H1 (cell line): ENCODE data around the gene RS1.

Source experiments
- CTCF ChIP-seq, 3 experiments: IDR thresholded peaks; 1 replicate in 2 of 3; 2 replicates in 1 of 3; pipeline versions ENCODE4 v1.5.1 to v1.6.1; 2011; ENCODE audit warnings: low read length in 3 of 3, mild to moderate bottlenecking in 3 of 3, inconsistent platforms in 2 of 3, low read depth in 1 of 3, moderate library complexity in 1 of 3; ENCODE audit not compliant: insufficient read depth in 1 of 3; ENCODE audit errors: control extremely low read depth in 1 of 3
- E2F6 ChIP-seq: IDR thresholded peaks from 2 replicates; pipeline ENCODE4 v1.6.1; 2012; ENCODE audit warnings: inconsistent platforms
- EP300 ChIP-seq, 2 experiments: IDR thresholded peaks; 1 replicate in 1 of 2; 2 replicates in 1 of 2; pipeline ENCODE4 v1.6.1; 2011 to 2012; ENCODE audit warnings: low read depth in 2 of 2, low read length in 2 of 2, mild to moderate bottlenecking in 2 of 2, borderline replicate concordance in 1 of 2, inconsistent platforms in 1 of 2, moderate library complexity in 1 of 2
- EZH2 ChIP-seq: fragments of 200-600 bp; sonication (generic); IDR thresholded peaks from 2 replicates; pipeline ENCODE4 v1.7.1; 2012; ENCODE audit warnings: low read depth, mild to moderate bottlenecking, moderate library complexity, low read length, inconsistent platforms; ENCODE audit not compliant: severe bottlenecking
- MAX ChIP-seq: IDR thresholded peaks from 2 replicates; pipeline ENCODE4 v1.6.1; 2012; ENCODE audit warnings: inconsistent platforms
- NRF1 ChIP-seq: IDR thresholded peaks from 2 replicates; pipeline ENCODE4 v1.6.1; 2011; ENCODE audit warnings: mild to moderate bottlenecking, low read depth, low read length, improper control_type of control experiment
- POLR2A ChIP-seq, 2 experiments: IDR thresholded peaks; 1 replicate in 1 of 2; 2 replicates in 1 of 2; pipeline ENCODE4 v1.6.1; 2011; ENCODE audit warnings: low read depth in 2 of 2, low read length in 2 of 2, mild to moderate bottlenecking in 2 of 2; ENCODE audit errors: control extremely low read depth in 1 of 2
- POLR2AphosphoS5 ChIP-seq: IDR thresholded peaks from 2 replicates; pipeline ENCODE4 v1.6.1; 2011; ENCODE audit warnings: low read depth, low read length
- SP1 ChIP-seq: IDR thresholded peaks from 2 replicates; pipeline ENCODE4 v1.6.1; 2011; ENCODE audit warnings: low read depth, low read length
- SP2 ChIP-seq: IDR thresholded peaks from 2 replicates; pipeline ENCODE4 v1.6.1; 2012; ENCODE audit warnings: mild to moderate bottlenecking, low read length, inconsistent platforms

GRCh38 chrX:18692541-18692940 is 20.6 kb upstream of the RS1 start:
- TF ChIP-seq POLR2A (IDR thresholded peaks at IDR 0.05; ENCODE audit: control extremely low read depth in 1 of 2, low read depth in 2 of 2, low read length in 2 of 2) (no peak), POLR2AphosphoS5 (no peak), CTCF (IDR thresholded peaks at IDR 0.05; ENCODE audit: control extremely low read depth in 1 of 3, insufficient read depth in 1 of 3, low read depth in 1 of 3, low read length in 3 of 3) (no peak), SP1 (no peak), SP2 (no peak), NRF1 (no peak), EZH2 (no peak), EP300 (IDR thresholded peaks at IDR 0.05; ENCODE audit: borderline replicate concordance in 1 of 2, low read depth in 2 of 2, low read length in 2 of 2) (no peak), E2F6 (no peak), MAX (no peak)
